ENCODE data around the gene NUDC. TPM values are rescaled to one million over a fixed set of nuclear protein-coding genes. Genes with fewer than 3 reads are reported as not detected.

NUDC gene
- total and polyA plus RNA-seq, 2 of the 13 experiments (the other 11 are each of a cell fraction or from before 2014, with no cell fraction given) = 34.7 to 104 TPM

DNA sequence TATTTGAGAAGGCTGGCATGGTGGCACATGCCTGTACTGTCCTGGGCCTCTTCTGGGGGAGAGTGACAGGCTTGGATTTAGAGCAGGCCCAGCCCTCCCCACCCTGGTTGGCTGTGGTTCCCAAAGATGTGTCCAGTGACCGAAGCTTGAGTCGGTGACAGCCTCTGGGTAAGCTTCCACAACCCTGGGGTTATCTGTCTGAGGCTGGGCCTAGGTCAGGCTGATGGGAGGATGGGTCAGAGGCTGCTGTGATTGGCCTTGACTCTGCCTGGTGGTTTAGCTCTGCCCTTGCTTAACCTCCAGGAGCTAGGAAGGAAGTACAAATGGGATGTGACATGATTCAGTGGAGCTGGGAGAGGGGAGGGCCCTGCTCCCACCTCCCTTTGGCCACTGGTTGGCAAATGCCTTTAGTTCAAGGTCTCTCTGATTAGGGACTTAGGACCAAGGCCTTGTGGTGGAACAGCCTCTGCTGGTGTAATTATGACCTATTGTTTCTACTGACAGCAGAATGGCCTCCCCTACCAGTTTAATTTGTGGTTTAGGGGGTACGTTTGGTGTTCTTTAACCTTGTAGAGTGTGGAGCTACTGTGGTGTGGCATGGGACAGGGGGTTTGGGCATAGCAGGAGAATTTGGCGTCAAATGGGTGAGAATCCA, 16.6 kb downstream of the NUDC start (continued):
- TF ChIP-seq SMAD1 (CRISPR knock-in tag; IDR thresholded peaks at IDR 0.05; ENCODE audit: borderline replicate concordance, low read depth) (peak; percentile 92; the same call in 1 of the 2 replicates), ZNF430 (CRISPR knock-in tag; IDR thresholded peaks at IDR 0.05) (peak; percentile 77), WIZ (CRISPR knock-in tag; IDR thresholded peaks at IDR 0.05) (no peak), SPEN (CRISPR knock-in tag; IDR thresholded peaks at IDR 0.05; ENCODE audit: low read depth) (peak; percentile 93), XRCC5 (optimal IDR thresholded peaks at IDR 0.05; ENCODE audit: low read length) (peak; percentile 43), ZNF720 (CRISPR knock-in tag; IDR thresholded peaks at IDR 0.05) (no peak), MAFF (IDR thresholded peaks at IDR 0.05; ENCODE audit: low read depth, low read length) (no peak), PPARG (CRISPR knock-in tag; conservative IDR thresholded peaks at IDR 0.05) (peak; percentile 90), SAP130 (CRISPR knock-in tag; IDR thresholded peaks at IDR 0.05; ENCODE audit: low read depth) (peak; percentile 95), ZFP36L2 (CRISPR knock-in tag; IDR thresholded peaks at IDR 0.05) (no peak), NBN (conservative IDR thresholded peaks at IDR 0.05) (no peak), CEBPG (CRISPR knock-in tag; IDR thresholded peaks at IDR 0.05) (peak; percentile 88), KDM1A (CRISPR knock-in tag; IDR thresholded peaks at IDR 0.05) (peak; percentile 75), SP5 (CRISPR knock-in tag; IDR thresholded peaks at IDR 0.05; ENCODE audit: borderline replicate concordance, low read depth) (peak; percentile 85), IRF2 (CRISPR knock-in tag; IDR thresholded peaks at IDR 0.05) (peak; percentile 76), HNRNPLL (IDR thresholded peaks at IDR 0.05; ENCODE audit: low read depth, low read length, poor library complexity, severe bottlenecking) (no peak)
- TF ChIP-seq, protein P1, sequence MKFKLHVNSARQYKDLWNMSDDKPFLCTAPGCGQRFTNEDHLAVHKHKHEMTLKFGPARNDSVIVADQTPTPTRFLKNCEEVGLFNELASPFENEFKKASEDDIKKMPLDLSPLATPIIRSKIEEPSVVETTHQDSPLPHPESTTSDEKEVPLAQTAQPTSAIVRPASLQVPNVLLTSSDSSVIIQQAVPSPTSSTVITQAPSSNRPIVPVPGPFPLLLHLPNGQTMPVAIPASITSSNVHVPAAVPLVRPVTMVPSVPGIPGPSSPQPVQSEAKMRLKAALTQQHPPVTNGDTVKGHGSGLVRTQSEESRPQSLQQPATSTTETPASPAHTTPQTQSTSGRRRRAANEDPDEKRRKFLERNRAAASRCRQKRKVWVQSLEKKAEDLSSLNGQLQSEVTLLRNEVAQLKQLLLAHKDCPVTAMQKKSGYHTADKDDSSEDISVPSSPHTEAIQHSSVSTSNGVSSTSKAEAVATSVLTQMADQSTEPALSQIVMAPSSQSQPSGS (CRISPR knock-in tag; IDR thresholded peaks at IDR 0.05) = peak; percentile 83; the same call in 1 of the 2 replicates
- TF ChIP-seq, protein P2, sequence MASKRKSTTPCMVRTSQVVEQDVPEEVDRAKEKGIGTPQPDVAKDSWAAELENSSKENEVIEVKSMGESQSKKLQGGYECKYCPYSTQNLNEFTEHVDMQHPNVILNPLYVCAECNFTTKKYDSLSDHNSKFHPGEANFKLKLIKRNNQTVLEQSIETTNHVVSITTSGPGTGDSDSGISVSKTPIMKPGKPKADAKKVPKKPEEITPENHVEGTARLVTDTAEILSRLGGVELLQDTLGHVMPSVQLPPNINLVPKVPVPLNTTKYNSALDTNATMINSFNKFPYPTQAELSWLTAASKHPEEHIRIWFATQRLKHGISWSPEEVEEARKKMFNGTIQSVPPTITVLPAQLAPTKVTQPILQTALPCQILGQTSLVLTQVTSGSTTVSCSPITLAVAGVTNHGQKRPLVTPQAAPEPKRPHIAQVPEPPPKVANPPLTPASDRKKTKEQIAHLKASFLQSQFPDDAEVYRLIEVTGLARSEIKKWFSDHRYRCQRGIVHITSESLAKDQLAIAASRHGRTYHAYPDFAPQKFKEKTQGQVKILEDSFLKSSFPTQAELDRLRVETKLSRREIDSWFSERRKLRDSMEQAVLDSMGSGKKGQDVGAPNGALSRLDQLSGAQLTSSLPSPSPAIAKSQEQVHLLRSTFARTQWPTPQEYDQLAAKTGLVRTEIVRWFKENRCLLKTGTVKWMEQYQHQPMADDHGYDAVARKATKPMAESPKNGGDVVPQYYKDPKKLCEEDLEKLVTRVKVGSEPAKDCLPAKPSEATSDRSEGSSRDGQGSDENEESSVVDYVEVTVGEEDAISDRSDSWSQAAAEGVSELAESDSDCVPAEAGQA (IDR thresholded peaks at IDR 0.05; ENCODE audit: low read depth) = 0 out of 2 replicates have a peak, but pooled peaks have one; percentile 19
- TF ChIP-seq, protein P2 (CRISPR knock-in tag; IDR thresholded peaks at IDR 0.05; ENCODE audit: borderline replicate concordance) = no peak
- TF ChIP-seq, protein P3, sequence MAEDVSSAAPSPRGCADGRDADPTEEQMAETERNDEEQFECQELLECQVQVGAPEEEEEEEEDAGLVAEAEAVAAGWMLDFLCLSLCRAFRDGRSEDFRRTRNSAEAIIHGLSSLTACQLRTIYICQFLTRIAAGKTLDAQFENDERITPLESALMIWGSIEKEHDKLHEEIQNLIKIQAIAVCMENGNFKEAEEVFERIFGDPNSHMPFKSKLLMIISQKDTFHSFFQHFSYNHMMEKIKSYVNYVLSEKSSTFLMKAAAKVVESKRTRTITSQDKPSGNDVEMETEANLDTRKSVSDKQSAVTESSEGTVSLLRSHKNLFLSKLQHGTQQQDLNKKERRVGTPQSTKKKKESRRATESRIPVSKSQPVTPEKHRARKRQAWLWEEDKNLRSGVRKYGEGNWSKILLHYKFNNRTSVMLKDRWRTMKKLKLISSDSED (CRISPR knock-in tag; IDR thresholded peaks at IDR 0.05) = no peak
- TF ChIP-seq, protein P4, sequence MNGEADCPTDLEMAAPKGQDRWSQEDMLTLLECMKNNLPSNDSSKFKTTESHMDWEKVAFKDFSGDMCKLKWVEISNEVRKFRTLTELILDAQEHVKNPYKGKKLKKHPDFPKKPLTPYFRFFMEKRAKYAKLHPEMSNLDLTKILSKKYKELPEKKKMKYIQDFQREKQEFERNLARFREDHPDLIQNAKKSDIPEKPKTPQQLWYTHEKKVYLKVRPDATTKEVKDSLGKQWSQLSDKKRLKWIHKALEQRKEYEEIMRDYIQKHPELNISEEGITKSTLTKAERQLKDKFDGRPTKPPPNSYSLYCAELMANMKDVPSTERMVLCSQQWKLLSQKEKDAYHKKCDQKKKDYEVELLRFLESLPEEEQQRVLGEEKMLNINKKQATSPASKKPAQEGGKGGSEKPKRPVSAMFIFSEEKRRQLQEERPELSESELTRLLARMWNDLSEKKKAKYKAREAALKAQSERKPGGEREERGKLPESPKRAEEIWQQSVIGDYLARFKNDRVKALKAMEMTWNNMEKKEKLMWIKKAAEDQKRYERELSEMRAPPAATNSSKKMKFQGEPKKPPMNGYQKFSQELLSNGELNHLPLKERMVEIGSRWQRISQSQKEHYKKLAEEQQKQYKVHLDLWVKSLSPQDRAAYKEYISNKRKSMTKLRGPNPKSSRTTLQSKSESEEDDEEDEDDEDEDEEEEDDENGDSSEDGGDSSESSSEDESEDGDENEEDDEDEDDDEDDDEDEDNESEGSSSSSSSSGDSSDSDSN (CRISPR knock-in tag; IDR thresholded peaks at IDR 0.05) = peak; percentile 85

Data from HepG2 (cell line).